DMS 273 (cell line): ENCODE data around the gene SLF2.

ENCODE experiments used
- DNase-seq: peaks from one replicate; lab custom pipeline; 2025; ENCODE audit not compliant: unreplicated experiment; lab: John Stamatoyannopoulos, UW

SLF2 gene

DNA sequence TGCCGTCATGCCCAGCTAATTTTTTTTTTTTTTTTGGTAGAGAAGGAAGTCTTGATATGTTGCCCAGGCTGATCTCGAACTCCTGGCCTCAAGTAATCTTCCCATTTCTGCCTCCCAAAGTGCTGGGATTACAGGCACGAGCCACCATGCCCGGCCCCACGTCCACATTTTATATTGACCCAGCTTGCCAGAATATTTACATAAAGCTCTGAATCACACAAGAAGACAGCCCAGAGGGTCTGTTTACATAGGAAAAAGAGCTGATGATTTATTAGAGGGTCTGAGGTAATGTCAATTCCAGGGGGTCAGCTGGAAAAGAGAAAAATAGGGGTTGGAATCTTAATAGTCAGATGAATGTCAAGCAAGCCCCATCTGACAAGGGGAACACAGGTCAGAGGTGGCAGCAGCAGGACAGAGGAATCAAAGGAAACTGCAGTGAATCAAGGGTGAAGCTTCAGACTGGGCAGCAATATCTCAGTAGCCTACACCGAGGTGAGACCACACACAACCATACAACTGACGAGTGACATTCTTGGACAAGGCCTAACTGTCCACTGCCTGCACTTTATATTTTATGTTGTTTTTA lies 15.8 kb upstream of the SLF2 start:
- no peak for DNase-seq

GRCh38 chr10:100897976-100898375 lies 14.8 kb upstream of the SLF2 start:
- no peak for DNase-seq

DNA sequence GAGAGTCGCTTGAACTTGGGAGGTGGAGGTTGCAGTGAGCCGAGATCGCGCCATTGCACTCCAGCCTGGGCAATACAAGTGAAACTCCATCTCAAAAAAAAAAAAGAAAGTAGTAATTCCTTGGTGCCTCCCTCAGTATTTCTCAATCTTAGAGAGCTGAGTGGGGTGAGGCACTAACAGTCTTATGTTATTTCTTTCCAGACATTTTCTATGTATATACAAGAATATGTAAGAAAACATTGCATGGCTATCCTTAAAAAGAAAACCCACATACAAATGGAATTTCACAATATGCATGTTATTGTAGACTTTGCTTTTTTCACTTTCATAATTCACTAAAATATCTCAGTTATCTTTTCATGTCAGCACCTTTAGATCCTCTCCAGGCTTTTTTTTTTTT lies 13.6 kb upstream of the SLF2 start:
- DNase-seq = no peak

GRCh38 chr10:100901051-100901450 lies 11.7 kb upstream of the SLF2 start:
- peak; percentile 12 for DNase-seq

DNA sequence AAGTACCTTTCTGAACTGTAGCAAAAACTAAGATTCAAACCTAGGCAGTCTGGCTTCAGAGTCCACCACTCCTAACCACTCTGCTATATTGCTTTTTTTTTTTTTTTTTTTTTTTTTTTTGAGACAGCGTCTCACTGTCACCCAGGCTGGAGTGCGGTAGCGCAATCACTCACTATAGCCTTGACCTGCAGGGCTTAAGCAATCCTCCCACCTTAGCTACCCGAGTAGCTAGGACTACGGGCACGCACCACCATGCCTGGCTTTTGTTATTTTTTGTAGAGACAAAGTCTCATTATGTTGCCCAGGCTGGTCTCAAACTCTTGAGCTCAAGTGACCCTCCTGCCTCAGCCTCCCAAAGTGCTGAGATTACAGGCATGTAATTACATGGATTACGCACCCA lies 10.1 kb upstream of the SLF2 start:
- DNase-seq = no peak

DNA sequence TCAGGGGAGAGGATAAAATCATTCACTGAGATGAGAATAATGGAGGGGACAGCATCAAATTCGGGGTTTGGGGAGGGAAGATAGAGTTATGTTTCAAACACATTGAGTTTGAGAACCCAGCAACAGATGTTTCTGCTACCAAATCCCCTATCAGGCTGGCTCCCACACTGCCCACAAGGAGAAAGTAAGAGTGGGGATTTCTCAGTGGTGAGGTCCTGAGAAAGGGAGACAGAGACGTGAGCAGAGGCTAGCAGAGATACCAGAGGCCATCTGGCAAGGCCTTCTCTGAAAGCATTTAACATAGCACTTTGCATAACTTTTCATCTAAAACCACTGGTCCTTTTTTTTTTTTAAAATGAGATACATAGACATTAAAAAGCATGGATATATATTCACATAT lies 7.8 kb upstream of the SLF2 start:
- DNase-seq = peak; percentile 25

DNA sequence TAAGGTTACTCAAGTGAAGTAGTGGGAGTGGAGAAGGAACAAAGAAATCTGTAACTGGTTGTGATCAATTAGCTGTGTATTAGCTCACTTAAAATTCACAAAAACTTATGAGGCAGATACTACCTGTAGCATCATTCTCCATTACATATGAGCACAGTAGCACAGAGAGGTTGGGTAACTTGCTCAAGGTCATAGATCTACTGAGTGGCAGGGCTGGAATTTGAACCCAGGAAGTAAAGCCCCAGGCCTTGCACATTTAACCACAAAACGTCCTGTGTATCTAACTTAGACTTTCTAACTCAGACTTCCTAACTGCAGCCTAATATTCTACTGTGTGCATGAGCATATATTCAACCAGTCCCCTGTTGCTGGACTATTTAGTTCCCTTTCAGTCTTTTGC lies 5.6 kb upstream of the SLF2 start:
- no peak for DNase-seq

DNA sequence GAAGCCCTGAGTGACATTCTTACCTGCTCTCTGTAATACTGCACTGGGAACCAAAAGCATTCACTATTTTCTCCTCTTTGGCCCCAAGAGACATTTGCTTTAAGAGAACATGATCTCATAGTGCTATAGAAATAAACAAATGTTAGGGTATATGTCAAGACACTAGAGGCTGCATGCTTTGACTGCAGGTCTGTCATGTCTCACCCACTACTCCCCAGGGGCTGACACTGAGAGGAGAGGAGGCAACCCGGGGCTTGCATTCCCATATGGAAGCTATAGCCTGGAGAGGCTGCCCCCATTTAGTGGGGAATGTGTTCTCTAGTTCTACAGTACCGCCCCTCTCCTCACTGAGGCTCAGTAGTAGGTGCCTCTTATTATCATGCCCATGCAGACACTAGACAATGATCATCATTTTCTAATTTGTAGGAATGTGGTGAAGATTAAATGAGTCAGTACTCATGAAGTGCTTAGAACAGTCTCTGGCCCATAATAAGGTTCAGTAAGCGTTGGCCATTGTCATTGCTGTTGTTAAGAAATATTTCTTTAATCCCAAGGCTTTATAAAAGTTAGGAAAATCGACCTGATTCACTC lies 4.9 kb upstream of the SLF2 start:
- DNase-seq = no peak

- DNase-seq = no peak
Measured at GRCh38 chr10:100908378-100908777, 4.4 kb upstream of the SLF2 start.

DNA sequence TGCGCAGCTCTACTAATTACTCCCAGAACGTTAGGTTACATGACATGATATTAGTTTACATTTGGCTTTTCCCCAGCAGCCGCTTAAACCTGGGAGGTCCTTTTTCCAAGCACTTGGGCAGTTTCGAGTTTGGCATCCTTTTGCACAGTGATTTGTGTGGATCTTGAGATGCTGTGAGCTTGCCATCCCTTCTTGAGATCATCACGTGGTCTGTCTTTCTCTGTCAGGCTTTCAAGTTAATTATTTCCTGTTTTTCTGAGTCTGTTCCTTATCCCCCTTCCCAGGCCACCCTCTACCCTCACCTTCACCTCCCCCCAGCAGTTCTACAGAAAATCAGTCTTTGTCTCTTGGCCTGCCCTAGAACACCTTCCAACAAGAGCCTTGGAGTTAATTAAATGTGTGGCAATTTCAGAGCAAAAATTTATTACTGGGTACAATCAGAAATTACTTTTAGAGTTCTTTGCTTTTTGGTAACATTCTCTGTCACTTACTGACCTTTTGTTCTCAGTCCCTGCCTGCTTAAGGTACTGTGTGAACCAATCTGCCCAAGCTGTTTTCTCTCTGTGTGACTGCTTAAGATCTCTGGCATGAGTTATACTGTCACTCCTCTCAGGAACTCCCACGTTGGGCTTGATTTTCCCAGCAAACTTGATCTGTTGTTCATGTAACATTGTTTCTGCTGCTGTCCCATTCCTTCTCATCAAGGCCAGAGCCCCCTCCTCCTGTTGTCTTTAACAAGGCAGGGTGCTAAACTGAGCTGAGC lies 3.1 kb upstream of the SLF2 start:
- no peak for DNase-seq

- DNase-seq = no peak
Measured at GRCh38 chr10:100911472-100911871, 1.3 kb upstream of the SLF2 start.

GRCh38 chr10:100912013-100912604 lies 654 bp upstream of the SLF2 start:
- peak; percentile 37 for DNase-seq

GRCh38 chr10:100913470-100913865 lies 705 bp downstream of the SLF2 start:
- DNase-seq = no peak

DNA sequence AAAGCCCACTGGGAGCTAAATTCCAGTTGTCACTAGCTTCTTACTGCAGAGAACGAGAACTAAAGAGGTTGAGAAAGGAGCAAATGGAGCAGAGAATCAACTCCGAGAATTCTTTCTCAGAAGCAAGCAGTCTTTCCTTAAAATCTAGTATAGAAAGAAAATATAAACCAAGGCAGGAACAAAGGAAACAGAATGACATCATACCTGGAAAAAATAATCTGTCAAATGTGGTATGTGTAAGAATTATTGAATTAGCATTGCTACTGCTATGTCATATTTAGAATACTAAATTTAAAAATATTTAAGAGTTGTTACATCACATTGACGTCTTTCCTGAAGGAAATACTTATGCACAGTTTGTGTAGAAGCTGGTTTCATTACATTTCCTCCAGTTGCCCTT lies 4.3 kb downstream of the SLF2 start:
- DNase-seq = no peak

GRCh38 chr10:100923580-100923979 lies 10.8 kb downstream of the SLF2 start:
- DNase-seq = no peak

GRCh38 chr10:100927266-100927665 lies 14.5 kb downstream of the SLF2 start:
- DNase-seq = no peak

DNA sequence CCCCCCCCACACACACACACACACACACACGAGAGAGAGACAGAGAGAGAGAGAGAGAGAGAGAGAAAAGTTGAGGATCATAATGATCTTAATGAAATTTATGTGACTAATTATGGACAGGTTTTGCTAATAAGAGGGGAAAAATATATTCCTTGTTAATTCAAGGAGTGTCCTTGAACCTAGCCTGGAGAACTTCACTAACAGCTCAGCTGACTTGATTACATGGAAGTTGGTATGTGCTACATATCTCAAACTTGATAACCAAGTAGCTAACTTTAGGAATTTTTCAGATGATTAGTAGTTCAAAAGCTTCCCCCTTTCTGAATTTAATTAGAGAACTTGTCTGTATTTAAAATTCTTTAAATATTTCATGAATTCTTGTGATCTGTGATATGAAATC lies 15.3 kb downstream of the SLF2 start:
- no peak for DNase-seq

GRCh38 chr10:100930368-100930767 lies 17.6 kb downstream of the SLF2 start:
- DNase-seq = no peak

DNA sequence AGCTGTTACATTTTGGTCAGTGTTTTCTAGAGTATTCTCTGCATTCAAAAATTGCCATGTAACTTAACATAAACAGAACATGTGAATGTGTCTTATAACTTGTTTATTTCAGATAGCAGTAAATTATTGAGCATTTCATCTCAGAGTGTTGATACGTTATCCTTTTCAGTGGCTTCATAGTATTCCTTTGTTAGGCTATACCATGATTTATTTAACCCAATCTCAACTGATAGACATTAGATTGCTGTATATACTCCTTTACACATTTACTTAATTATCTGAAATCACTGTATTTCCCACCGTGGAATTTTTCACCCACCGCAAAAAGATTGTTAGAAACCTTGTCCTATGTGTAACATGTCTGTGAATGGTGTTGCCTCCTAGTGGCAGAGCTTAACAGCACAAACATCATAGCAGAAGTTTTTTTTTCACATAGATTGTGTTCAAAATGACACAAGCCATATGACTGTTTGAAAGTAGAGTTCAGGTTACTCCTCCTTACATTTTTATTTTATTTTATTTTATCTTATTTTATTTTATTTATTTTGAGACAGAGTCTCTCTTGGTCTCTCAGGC lies 21.4 kb downstream of the SLF2 start:
- DNase-seq = peak; percentile 7

- no peak for DNase-seq
Measured at GRCh38 chr10:100939763-100940344, 27.1 kb downstream of the SLF2 start.

GRCh38 chr10:100942229-100942628 lies 29.5 kb downstream of the SLF2 start:
- no peak for DNase-seq
